SH-SY5Y (cell line): ENCODE data around the gene RPL29.

Source experiments
- GATA2 ChIP-seq: IDR thresholded peaks from 2 replicates; pipeline ENCODE4 v1.6.1; 2011; ENCODE audit warnings: mild to moderate bottlenecking, low read depth, low read length
- GATA3 ChIP-seq: IDR thresholded peaks from 2 replicates; pipeline ENCODE4 v1.6.1; 2011; ENCODE audit warnings: low read depth, mild to moderate bottlenecking, low read length, moderate library complexity

DNA sequence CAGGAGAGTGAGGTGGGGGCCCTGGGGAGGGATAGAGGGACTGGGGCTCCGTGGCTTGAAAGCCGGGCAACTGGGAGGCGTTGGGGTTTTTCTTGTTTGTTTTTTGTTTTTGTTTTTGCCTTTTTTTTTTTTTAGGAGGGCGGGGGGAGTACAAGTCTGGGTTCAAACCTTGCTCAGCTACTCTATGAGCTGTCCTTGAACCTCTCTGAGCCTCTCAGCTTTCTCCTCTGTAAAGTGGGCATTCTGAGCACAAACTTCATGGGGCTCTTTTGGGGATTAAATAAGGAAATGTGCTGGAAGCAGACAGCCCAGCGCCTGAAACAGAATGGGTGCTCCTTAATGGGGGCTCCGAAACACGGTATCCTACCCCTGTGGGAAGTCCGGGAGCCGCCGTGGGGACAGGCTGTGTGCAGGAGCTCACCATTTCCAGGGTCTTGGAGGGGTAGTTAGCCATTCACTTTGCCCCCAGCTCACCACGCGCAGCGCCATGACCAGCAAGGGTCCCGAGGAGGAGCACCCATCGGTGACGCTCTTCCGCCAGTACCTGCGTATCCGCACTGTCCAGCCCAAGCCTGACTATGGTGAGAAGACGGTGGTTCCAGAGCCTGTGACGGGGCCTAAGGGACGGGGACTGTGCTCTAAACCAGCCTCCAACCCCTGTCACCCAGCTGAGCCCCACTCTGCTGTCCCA, 12.0 kb downstream of the RPL29 start:
- TF ChIP-seq GATA2: no peak
- no peak for TF ChIP-seq GATA3
